Memory B cell (primary cell): Measurements from ENCODE around the gene GRB2.

Experiments used
- ATAC-seq: fragments of 150-1000 bp; cut with Tn5 transposase; 2 replicates; pipeline ENCODE4 v1.10.0; 2021; ENCODE audit warnings: low read depth, mild to moderate bottlenecking, moderate library complexity
- DNase-seq, 2 donors: peaks; one replicate each; pipeline ENCODE4 v3.0.0; 2022; ENCODE audit warnings: low spot score in 2 of 2
- H3K27ac Mint-ChIP-seq: one replicate; pipeline ENCODE4 v1.8.0; 2022; ENCODE audit warnings: mild to moderate bottlenecking, moderate library complexity, mixed read lengths
- H3K27me3 Mint-ChIP-seq: one replicate; pipeline ENCODE4 v1.8.0; 2022; ENCODE audit warnings: mixed read lengths
- H3K36me3 Mint-ChIP-seq: one replicate; pipeline ENCODE4 v1.8.0; 2022; ENCODE audit warnings: mild to moderate bottlenecking, mixed read lengths
- H3K4me1 Mint-ChIP-seq: one replicate; pipeline ENCODE4 v1.8.0; 2022; ENCODE audit warnings: mixed read lengths
- H3K4me3 Mint-ChIP-seq: one replicate; pipeline ENCODE4 v1.8.0; 2022; ENCODE audit warnings: mild to moderate bottlenecking, moderate library complexity, mixed read lengths
- H3K9me3 Mint-ChIP-seq: one replicate; pipeline ENCODE4 v1.8.0; 2022; ENCODE audit warnings: mixed read lengths

The GRB2 gene

GRCh38 chr17:75271955-75272847 is 133.3 kb downstream of the GRB2 start:
- Mint-ChIP-seq H3K27ac (peak overlapping the region; percentile 69), H3K9me3 (no peaks in the 10 kb centered on the region), H3K4me1 (peaks cover 25% of the 10 kb centered on the region), H3K36me3 (peaks cover 3% of the 10 kb centered on the region), H3K4me3 (peak overlapping the region; percentile 84), H3K27me3 (no peaks in the 10 kb centered on the region)
- no peak for ATAC-seq
- no peak for DNase-seq

GRCh38 chr17:75271233-75271954 is 134.1 kb downstream of the GRB2 start:
- Mint-ChIP-seq H3K4me3 (peak overlapping the region; percentile 84), H3K27ac (peak overlapping the region; percentile 69), H3K27me3 (no peaks in the 10 kb centered on the region), H3K9me3 (no peaks in the 10 kb centered on the region), H3K36me3 (peaks cover 5% of the 10 kb centered on the region), H3K4me1 (peaks cover 25% of the 10 kb centered on the region)
- ATAC-seq (peak; percentile 83), DNase-seq (peak; percentile 93 to 97)

GRCh38 chr17:75270966-75271232 is 134.6 kb downstream of the GRB2 start, which contains the start of gene MIF4GD:
Gene MIF4GD (minus strand): TSS chr17:75271231. CDS start chr17:75270195, 1,036 bp downstream.
- Mint-ChIP-seq H3K27me3 (no peaks in the 10 kb centered on the region), H3K27ac (peak within 1 kb of the TSS; percentile 82), H3K36me3 (peaks cover 5% of the 10 kb centered on the region), H3K4me1 (peaks cover 25% of the 10 kb centered on the region), H3K9me3 (no peaks in the 10 kb centered on the region), H3K4me3 (peak within 1 kb of the TSS; percentile 87)
- ATAC-seq (peak; percentile 18), DNase-seq (no peak)

- Mint-ChIP-seq H3K4me1 (peaks cover 25% of the 10 kb centered on the region), H3K27me3 (no peaks in the 10 kb centered on the region), H3K9me3 (no peaks in the 10 kb centered on the region), H3K36me3 (peaks cover 5% of the 10 kb centered on the region), H3K27ac (peak overlapping the region; percentile 82), H3K4me3 (peak overlapping the region; percentile 87)
- peak; percentile 26 for ATAC-seq
- peak in 1 of 2 donors; percentile 30 for DNase-seq
Measured at GRCh38 chr17:75270218-75270965, 135.1 kb downstream of the GRB2 start.

GRCh38 chr17:75269844-75270217 is 135.6 kb downstream of the GRB2 start:
- H3K4me1 Mint-ChIP-seq: peaks cover 25% of the 10 kb centered on the region
- no peaks in the 10 kb centered on the region for H3K9me3 Mint-ChIP-seq
- ATAC-seq (no peak), DNase-seq (no peak)
- peak overlapping the region; percentile 87 for H3K4me3 Mint-ChIP-seq
- peak overlapping the region; percentile 82 for H3K27ac Mint-ChIP-seq
- H3K36me3 Mint-ChIP-seq: peaks cover 5% of the 10 kb centered on the region
- H3K27me3 Mint-ChIP-seq: no peaks in the 10 kb centered on the region
